ENCODE results near the gene ARNT2. TPM values are rescaled to one million over a fixed set of nuclear protein-coding genes. Genes with fewer than 3 reads are reported as not detected.

Gene ARNT2
- total and polyA plus RNA-seq, 2 experiments from 2014 or later: 3.9 to 5.3 TPM

- H4K20me1 ChIP-seq (ENCODE audit: insufficient read depth, poor library complexity, severe bottlenecking): no peaks in the 10 kb centered on the region
- TF ChIP-seq EZH2phosphoT487 (IDR thresholded peaks at IDR 0.05; ENCODE audit: low read depth, severe bottlenecking, unreplicated experiment): no peak
- no peak for TF ChIP-seq EZH2 (IDR thresholded peaks at IDR 0.05; ENCODE audit: borderline replicate concordance)
- no peak for TF ChIP-seq CTCF (IDR thresholded peaks at IDR 0.05; ENCODE audit: poor library complexity)
- peaks cover 6% of the 10 kb centered on the region for H3K4me1 ChIP-seq (ENCODE audit: insufficient read depth)
- H3K79me2 ChIP-seq: no peaks in the 10 kb centered on the region
- H3K4me3 ChIP-seq: no peak overlapping the region
- no peaks in the 10 kb centered on the region for H3K27me3 ChIP-seq
- WGBS (ENCODE audit: low lambda C conversion rate, missing lambda C conversion rate): 84% methylated on average over 3 of the region's 3 CpGs
- H2AFZ ChIP-seq: no peak overlapping the region
- DNase-seq (ENCODE audit: low spot score): no peak
- no peak overlapping the region for H3K4me2 ChIP-seq
- no peak overlapping the region for H3K27ac ChIP-seq
- H3K9me3 ChIP-seq (ENCODE audit: low read depth): no peaks in the 10 kb centered on the region
- no peaks in the 10 kb centered on the region for H3K36me3 ChIP-seq (replicated peaks; ENCODE audit: insufficient read depth, low read depth)
- no peaks in the 10 kb centered on the region for H3K9me2 ChIP-seq (replicated peaks; ENCODE audit: insufficient read depth)
These were observed 122.6 kb downstream of the ARNT2 start for GRCh38 chr15:80526556-80527340.

GRCh38 chr15:80527406-80527805, 123.2 kb downstream of the ARNT2 start:
- no peak overlapping the region for H2AFZ ChIP-seq
- no peaks in the 10 kb centered on the region for H3K27me3 ChIP-seq
- no peaks in the 10 kb centered on the region for H3K36me3 ChIP-seq (replicated peaks; ENCODE audit: insufficient read depth, low read depth)
- no peaks in the 10 kb centered on the region for H3K9me2 ChIP-seq (replicated peaks; ENCODE audit: insufficient read depth)
- no peak overlapping the region for H3K27ac ChIP-seq
- no peak for DNase-seq (ENCODE audit: low spot score)
- no peak overlapping the region for H3K4me3 ChIP-seq
- peaks cover 10% of the 10 kb centered on the region for H3K4me1 ChIP-seq (ENCODE audit: insufficient read depth)
- H4K20me1 ChIP-seq (ENCODE audit: insufficient read depth, poor library complexity, severe bottlenecking): no peaks in the 10 kb centered on the region
- no peaks in the 10 kb centered on the region for H3K79me2 ChIP-seq
- no peaks in the 10 kb centered on the region for H3K9me3 ChIP-seq (ENCODE audit: low read depth)
- H3K4me2 ChIP-seq: no peak overlapping the region
- TF ChIP-seq EZH2phosphoT487 (IDR thresholded peaks at IDR 0.05; ENCODE audit: low read depth, severe bottlenecking, unreplicated experiment) (no peak), EZH2 (IDR thresholded peaks at IDR 0.05; ENCODE audit: borderline replicate concordance) (no peak), CTCF (IDR thresholded peaks at IDR 0.05; ENCODE audit: poor library complexity) (no peak)

GRCh38 chr15:80527961-80528360, 123.8 kb downstream of the ARNT2 start:
- no peaks in the 10 kb centered on the region for H3K9me2 ChIP-seq (replicated peaks; ENCODE audit: insufficient read depth)
- no peaks in the 10 kb centered on the region for H3K27me3 ChIP-seq
- H3K27ac ChIP-seq: no peak overlapping the region
- no peaks in the 10 kb centered on the region for H3K9me3 ChIP-seq (ENCODE audit: low read depth)
- no peak overlapping the region for H3K4me2 ChIP-seq
- no peak overlapping the region for H3K4me3 ChIP-seq
- DNase-seq (ENCODE audit: low spot score): no peak
- no peaks in the 10 kb centered on the region for H3K79me2 ChIP-seq
- no peaks in the 10 kb centered on the region for H4K20me1 ChIP-seq (ENCODE audit: insufficient read depth, poor library complexity, severe bottlenecking)
- no peak for TF ChIP-seq EZH2 (IDR thresholded peaks at IDR 0.05; ENCODE audit: borderline replicate concordance)
- TF ChIP-seq EZH2phosphoT487 (IDR thresholded peaks at IDR 0.05; ENCODE audit: low read depth, severe bottlenecking, unreplicated experiment): no peak
- no peaks in the 10 kb centered on the region for H3K36me3 ChIP-seq (replicated peaks; ENCODE audit: insufficient read depth, low read depth)
- H3K4me1 ChIP-seq (ENCODE audit: insufficient read depth): peaks cover 10% of the 10 kb centered on the region
- 93% methylated on average over 5 of the region's 5 CpGs for WGBS (ENCODE audit: low lambda C conversion rate, missing lambda C conversion rate)
- no peak overlapping the region for H2AFZ ChIP-seq

- no peaks in the 10 kb centered on the region for H3K36me3 ChIP-seq (replicated peaks; ENCODE audit: insufficient read depth, low read depth)
- H3K27me3 ChIP-seq: no peaks in the 10 kb centered on the region
- no peak for DNase-seq (ENCODE audit: low spot score)
- H4K20me1 ChIP-seq (ENCODE audit: insufficient read depth, poor library complexity, severe bottlenecking): no peaks in the 10 kb centered on the region
- H3K27ac ChIP-seq: no peak overlapping the region
- 66% methylated on average over 5 of the region's 5 CpGs for WGBS (ENCODE audit: low lambda C conversion rate, missing lambda C conversion rate)
- peaks cover 10% of the 10 kb centered on the region for H3K4me1 ChIP-seq (ENCODE audit: insufficient read depth)
- H3K4me3 ChIP-seq: no peak overlapping the region
- H3K79me2 ChIP-seq: no peaks in the 10 kb centered on the region
- H3K9me2 ChIP-seq (replicated peaks; ENCODE audit: insufficient read depth): no peaks in the 10 kb centered on the region
- TF ChIP-seq EZH2phosphoT487 (IDR thresholded peaks at IDR 0.05; ENCODE audit: low read depth, severe bottlenecking, unreplicated experiment): no peak
- no peak for TF ChIP-seq CTCF (IDR thresholded peaks at IDR 0.05; ENCODE audit: poor library complexity)
- no peak overlapping the region for H2AFZ ChIP-seq
- peak overlapping the region; percentile 44 for H3K4me2 ChIP-seq
- no peaks in the 10 kb centered on the region for H3K9me3 ChIP-seq (ENCODE audit: low read depth)
These were observed 126.7 kb downstream of the ARNT2 start for GRCh38 chr15:80530737-80531365.

All from hepatocyte (in vitro differentiated cells).